HG03565 (cell line): ENCODE data around the gene APOBEC3B.
"Not testable (repeated sequence)": the region's sequence is repeated elsewhere in the genome, so short reads cannot be mapped to it uniquely, and the experiment has no call there.

Experiments used
- ATAC-seq: cut with Tn5 transposase; IDR thresholded peaks from one replicate; pipeline ENCODE4 v1.9.1; 2021; ENCODE audit warnings: mild to moderate bottlenecking, moderate library complexity; ENCODE audit not compliant: unreplicated experiment

The APOBEC3B gene

DNA sequence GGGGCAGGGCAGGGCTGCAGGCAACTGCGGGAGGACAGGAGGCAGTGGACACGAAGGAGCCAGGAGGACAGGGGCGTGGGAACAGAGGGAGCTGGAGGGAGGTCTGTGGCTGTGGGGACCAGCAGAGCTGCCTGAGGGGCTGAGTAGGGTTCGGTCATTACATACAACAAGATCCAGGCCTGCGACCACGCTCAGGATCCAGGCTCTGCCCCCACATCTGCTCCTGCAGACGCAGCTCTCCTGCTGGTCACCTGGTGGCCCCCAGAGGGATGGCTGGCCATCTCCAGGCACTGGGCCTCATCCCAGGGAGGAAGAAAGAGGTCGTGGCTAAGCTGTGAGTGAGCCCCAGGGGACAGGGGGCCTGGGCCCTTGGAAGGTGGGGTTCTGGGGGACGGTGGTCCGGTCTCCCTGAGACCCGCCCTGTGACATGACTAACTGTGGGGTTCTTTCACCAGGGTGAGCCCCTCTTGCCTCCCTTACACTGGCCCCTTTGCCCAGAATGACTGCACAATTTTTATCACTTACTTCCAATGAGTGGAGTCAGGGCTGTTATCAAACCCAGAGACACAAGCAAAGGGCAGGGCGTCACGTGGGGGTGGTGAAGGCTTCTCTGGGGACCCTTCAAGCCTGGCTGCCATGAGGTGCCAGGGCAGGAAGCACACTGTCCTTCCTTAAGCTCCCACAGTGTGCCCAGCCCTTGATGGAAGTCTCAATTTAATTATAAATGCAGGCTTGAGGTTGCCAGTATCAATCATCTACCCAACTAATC, 31.4 kb upstream of the APOBEC3B start:
- no peak for ATAC-seq

DNA sequence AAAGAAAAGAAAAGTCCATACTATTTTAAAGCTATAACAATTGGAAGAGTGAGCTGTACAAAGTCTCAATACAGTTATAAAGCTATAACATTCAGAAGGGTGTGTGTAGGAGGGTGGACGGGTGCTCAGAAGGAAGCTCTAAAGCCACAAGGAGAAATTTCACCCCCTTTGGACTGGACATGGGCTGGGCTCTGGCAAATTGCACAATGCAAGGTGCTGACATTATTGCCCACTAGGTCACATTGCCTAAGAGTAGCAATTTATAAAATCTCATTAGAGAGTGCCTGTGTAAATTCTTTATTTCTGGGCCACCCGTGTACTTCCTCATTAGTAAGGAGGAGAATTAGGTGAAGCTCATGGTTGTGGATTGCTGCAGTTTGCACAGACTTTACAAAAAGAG, 30.4 kb upstream of the APOBEC3B start:
- no peak for ATAC-seq

DNA sequence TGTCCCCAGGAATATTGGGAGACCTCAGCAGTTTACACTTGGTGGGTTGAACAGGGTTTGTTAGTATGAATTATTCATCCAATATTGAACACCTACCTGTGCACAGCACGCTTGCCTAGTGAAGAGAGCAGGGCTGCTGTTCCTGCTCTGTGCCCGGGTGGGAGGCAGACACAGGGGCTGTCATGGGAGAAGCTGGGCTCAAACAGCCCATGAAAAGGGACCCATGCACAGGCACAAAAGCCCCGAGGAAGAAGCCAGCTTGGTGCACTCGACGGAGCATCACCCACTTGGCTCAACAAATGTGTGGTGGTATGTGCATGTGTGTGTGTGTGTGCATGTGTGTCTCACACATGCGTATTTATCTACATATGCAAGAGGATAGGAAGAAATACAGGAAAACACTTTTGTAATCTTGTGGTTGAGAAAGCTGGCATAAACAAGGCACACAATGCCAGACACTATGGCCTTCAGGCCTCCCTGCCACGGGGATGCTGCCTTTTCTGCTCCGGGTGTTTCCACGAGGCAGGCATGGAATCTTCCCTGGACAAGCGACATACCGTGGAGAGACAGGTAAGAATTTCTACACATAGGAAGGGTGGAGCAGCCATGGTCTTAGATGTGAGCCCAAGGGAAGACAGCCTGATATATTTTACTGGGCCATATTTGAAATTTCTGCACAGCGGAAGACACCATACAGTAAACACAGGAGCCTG, 29.7 kb upstream of the APOBEC3B start:
- ATAC-seq = no peak

DNA sequence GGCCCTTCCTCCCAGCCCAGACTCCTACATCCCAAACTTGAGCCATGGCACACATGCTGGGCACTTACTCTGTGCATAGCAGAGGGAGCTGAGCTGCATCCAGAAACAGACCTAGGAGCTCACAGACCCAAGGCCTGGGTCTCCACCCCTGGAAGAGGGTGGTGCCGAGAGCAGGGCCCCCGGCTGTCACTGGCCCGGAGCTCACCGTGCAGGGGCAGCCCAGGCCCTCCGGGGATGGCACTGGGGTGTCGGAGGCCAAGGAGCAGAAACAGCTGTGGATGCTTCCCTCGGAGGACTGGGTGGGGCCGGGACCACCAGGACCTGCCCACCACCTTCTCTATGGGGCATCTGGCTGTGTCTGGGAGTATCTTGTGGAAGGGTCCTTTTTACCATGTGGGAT, 29.1 kb upstream of the APOBEC3B start:
- no peak for ATAC-seq

- peak; percentile 69 for ATAC-seq
Observed at GRCh38 chr22:38953577-38954413, 28.4 kb upstream of the APOBEC3B start.

- ATAC-seq = no peak
Observed at GRCh38 chr22:38954414-38955043, 27.6 kb upstream of the APOBEC3B start.

DNA sequence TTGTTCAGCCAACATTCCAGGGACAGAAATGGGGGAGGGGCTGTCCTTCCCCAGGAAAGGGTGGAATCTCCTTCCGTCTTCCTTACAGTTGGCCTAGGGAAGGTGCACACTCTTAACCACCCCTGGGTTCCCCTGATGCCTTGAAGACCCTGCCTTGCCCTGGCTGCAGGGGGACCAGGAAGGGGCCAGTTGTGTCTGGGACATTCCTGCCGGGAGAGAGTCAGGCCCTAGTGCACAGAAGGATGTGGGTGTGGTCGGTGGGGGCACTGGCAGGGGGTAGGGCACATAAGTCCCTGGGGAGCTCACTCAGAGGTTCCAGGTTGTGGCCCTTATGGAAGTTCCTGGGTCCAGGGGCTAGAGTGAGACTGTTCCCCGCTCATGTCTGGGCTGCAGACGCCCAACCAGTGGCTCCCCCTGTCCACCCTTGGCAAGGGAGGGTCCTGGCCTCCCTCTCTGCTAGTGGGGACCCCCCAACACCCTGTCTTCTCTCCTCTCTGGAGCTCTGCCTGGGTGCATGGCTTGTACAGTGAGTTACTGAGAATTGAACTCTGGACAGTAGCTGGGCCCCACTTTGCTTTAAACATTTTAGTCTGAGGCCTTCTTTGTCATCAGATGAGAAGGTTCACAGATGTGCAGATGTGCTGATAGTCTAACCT, 26.8 kb upstream of the APOBEC3B start:
- ATAC-seq = no peak

DNA sequence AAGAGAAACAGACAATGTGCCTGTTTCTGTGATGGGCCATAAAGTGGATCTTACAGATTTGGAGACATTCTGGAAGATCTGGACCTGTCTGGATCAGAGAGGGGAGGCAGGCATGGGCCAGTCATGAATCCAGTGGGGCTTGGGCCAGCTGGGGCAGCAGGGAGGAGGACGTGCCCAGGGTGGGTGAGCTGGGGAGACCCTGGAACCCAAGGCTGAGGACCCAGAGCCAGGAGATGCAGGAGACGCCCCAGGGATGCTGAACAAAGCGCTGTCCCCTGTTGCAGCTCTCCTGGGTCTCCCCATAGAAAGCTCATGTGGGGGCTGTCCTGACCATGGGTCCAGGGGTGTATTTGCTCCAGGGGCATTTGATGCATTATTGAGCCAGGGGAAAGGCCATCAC, 26.2 kb upstream of the APOBEC3B start:
- no peak for ATAC-seq

DNA sequence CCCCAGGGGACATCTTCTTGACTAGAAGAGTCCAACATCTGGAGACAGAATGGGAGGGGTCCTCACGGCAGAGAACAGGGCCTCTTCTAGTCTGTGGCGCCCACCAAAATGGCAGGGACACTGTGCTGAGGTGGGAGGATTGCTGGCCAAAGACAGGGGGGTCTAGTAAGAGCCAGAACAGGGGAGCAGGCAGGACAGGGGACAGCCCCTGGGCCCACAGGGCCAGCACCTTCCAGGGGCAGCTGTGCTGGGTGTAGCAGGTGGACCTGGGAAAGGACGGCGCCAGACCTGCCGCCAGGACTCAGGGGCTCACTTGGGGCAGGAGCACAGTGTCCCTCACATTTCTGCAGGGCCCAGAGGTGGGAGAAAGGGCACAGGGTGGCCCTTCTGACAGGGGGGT, 25.6 kb upstream of the APOBEC3B start:
- ATAC-seq = no peak

GRCh38 chr22:38957046-38957770, 24.9 kb upstream of the APOBEC3B start, which contains the start of gene APOBEC3A:
Gene APOBEC3A, plus strand, starts transcription at chr22:38957609. Its CDS starts 83 bp downstream, at chr22:38957692.
- ATAC-seq = no peak

DNA sequence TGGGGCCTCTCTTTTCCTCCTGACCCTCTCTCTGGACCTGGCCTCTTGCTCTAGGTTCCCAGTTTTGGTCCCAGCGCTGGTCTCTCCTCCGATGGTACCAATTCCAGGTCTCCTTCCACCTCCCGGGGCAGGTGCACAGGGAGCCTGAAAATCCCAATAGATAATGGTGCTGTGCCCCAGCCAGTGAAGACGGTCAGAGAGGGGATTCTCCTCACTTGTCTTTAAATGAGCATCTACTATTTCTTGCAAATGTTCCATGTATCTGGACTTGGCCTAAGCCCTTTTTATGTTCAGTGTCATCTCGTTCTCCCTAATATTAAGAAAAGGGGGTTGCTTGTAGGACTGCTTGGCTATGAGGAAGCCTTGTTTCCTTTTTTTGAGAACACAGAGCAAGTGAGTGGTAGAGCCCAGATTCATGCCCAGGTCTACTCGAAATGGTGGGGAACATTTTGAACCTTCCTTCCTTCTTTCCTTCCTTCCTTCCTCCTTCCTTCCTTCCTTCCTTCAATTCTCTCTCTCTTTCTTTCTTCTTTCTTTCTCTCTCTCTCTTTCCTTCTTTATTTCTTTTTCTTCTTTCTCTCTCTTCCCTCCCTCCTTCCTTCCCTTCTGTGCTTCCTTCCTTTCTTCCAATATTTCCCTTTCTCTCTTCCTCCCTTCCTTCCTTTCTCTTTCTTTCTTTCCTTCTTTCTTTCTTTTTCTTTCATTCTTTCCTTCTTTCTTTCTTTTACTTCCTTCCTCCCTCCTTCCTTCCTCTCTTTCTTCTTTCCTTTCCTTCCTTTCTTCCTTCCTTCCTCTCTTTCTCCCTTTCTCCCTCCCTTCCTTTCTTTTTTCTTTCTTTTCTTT, 24.1 kb upstream of the APOBEC3B start:
- no peak for ATAC-seq

DNA sequence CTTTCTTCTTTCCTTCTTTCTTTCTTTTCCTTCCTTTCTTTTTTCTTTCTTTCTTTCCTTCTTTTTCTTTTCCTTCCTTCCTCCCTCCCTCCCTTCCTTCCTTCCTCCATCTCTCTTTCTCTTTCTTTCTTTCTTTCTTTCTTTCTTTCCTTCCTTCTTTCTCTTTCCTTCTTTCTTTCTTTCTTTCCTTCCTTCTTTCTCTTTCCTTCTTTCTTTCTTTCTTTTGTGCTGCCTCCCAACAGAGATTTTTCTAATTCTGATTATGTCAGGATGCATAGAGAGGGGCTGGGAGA, 23.6 kb upstream of the APOBEC3B start:
- ATAC-seq = not testable (repeated sequence)

GRCh38 chr22:38959590-38959989, 22.6 kb upstream of the APOBEC3B start:
- no peak for ATAC-seq

DNA sequence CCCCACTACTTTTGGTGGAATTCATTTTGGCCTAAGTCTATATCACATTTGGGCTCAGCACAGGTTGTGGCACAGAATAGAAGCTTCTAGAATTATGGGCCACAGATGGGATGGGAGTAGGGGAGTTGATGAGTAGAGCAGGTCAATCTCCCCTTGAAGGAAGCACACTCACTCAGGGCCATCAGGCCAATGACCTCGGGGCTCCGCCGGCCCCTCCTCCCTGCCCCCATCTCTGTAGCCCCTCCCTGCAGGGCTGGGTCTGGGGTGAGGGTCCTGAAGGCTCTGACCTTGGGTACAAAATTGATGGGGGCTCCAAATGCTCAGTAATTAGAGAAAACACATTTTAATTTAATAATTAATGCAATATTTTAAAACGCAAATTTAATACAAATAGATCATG, 21.5 kb upstream of the APOBEC3B start:
- ATAC-seq = not testable (repeated sequence)

DNA sequence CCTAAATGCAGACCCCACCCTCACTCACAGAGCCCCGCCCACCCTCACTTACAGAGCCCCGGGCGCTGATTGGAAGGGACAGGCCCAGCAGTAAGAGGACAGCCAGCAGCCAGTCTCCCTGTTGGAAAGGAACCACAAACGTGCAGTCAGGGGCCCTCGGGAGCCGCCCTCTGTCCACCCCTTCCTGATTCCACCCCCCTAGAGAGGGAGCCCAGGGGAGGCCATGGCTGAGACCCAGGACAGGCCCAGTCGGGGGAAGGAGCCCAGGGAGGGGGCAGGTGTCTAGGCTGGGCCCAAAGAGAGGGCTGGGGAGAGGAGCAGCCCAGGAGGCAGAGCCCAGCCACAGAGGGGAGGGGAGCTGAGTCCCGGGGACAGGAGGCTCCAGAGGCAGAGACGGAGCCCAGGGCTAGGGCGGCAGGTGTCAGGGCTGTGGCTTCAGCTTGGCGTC, 18.8 kb upstream of the APOBEC3B start:
- not testable (repeated sequence) for ATAC-seq

DNA sequence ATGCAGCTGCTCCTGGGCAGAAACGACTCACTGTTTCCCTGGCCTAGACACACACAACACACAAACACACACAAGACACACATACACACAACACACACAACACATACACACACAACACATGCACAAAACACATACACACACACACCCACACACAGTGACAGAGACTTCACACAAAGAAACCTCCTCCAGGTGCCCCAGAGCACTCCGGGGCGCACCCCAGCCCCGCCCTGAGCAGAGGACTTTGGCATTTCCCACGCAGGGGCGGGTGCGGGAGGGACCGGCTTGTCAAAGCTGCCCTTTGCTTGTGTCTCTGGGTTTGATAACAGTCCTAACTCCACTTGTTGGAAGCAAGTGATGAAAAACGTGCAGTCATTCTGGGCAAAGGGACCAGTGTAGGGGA, 18.3 kb upstream of the APOBEC3B start:
- no peak for ATAC-seq

- no peak for ATAC-seq
Observed at GRCh38 chr22:38964306-38964705, 17.8 kb upstream of the APOBEC3B start.

DNA sequence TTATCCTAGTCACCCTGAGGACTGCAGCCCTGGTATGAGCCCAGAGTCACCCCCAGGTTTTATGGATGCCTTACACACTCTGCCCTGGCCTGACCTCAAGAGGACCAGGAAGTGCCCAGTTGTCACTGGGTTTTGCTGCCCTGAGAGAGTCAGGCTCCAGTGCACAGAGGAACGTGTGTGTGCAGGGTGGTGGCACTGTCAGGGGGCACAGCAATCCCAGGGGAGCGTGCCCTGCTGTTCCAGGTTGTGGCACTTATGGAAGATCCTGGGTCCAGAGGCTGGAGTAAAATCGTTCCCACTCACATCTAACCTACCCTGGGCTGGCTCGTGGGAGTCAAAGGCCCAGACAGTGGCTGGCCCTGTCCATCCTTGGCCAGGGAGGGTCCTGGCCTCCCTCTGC, 17.2 kb upstream of the APOBEC3B start:
- ATAC-seq = no peak
